ENCODE results near the gene TOP2B. TPM values are rescaled to one million over a fixed set of nuclear protein-coding genes. Genes with fewer than 3 reads are reported as not detected.

The TOP2B gene
- total RNA-seq, 2 experiments from 2014 or later = 133 to 134 TPM

DNA sequence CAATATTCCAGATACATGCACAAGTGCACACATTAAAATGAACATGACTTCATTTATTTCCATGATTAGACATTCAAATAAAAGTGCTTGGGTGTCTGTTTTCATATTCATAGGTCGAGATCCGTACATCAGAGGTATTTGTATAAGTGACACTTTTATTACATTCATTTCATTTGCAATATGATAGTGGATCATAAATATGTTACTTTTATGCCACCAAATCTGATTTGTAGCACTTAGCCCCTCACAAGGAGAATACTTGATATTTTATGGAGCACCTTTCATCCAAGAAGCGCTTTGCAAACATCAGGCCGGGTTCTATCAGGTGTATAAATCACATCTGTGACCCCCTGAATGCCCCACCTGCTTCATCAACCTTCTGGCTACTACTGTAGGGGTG lies 100.6 kb downstream of the TOP2B start:
- no peaks in the 10 kb centered on the region for H3K27me3 Mint-ChIP-seq
- no peaks in the 10 kb centered on the region for H3K36me3 Mint-ChIP-seq
- H3K27ac Mint-ChIP-seq = no peak overlapping the region
- no peaks in the 10 kb centered on the region for H3K9me3 Mint-ChIP-seq
- POLR2A ChIA-PET = no interaction called here
- H3K4me3 Mint-ChIP-seq = no peak overlapping the region
- CTCF ChIA-PET = no interaction called here
- intact Hi-C loops (cut with micrococcal nuclease) = no loop called here
- H3K4me1 Mint-ChIP-seq (ENCODE audit: low read depth) = no peaks in the 10 kb centered on the region
- DNase-seq = no peak

- Mint-ChIP-seq H3K4me3 (no peak overlapping the region), H3K36me3 (no peaks in the 10 kb centered on the region), H3K27ac (no peak overlapping the region), H3K9me3 (no peaks in the 10 kb centered on the region), H3K4me1 (ENCODE audit: low read depth) (no peaks in the 10 kb centered on the region), H3K27me3 (no peaks in the 10 kb centered on the region)
- intact Hi-C loops (cut with micrococcal nuclease) = no loop called here
- ChIA-PET POLR2A (no interaction called here), CTCF (no interaction called here)
- DNase-seq = no peak
Measured at GRCh38 chr3:25563601-25564000, 101.1 kb downstream of the TOP2B start.

- POLR2A ChIA-PET = no interaction called here
- CTCF ChIA-PET = no interaction called here
Measured at GRCh38 chr3:25558796-25559195, 105.9 kb downstream of the TOP2B start.

DNA sequence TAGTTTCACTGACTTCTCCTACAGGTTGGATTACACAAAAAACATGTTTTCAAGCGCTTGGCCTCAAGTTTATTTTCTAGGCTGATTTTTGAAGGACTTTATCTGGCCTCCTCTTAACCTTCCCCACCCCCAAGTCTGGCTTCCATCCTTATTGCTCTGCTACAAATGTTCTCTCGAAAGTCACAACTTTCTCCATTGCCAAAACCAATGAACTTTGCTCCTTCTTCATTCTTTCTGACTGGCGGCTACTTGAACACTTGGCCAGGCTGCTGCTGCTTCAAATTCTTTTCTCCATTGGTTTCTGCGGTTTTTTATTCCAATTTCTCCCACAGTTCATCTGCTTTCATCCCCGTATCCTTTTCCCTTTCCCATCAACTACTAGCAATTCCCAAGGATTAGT lies 106.6 kb downstream of the TOP2B start:
- Mint-ChIP-seq H3K27me3 (no peaks in the 10 kb centered on the region), H3K27ac (no peak overlapping the region), H3K4me3 (no peak overlapping the region), H3K4me1 (ENCODE audit: low read depth) (no peaks in the 10 kb centered on the region), H3K36me3 (no peaks in the 10 kb centered on the region), H3K9me3 (no peaks in the 10 kb centered on the region)
- intact Hi-C loops (cut with micrococcal nuclease) = no loop called here
- DNase-seq = no peak
- CTCF ChIA-PET = no interaction called here
- POLR2A ChIA-PET = no interaction called here

More at GRCh38 chr3:25558796-25559195, 105.9 kb downstream of the TOP2B start:
- Mint-ChIP-seq H3K9me3 (no peaks in the 10 kb centered on the region), H3K4me1 (ENCODE audit: low read depth) (no peaks in the 10 kb centered on the region), H3K4me3 (no peak overlapping the region), H3K27ac (no peak overlapping the region), H3K27me3 (no peaks in the 10 kb centered on the region), H3K36me3 (no peaks in the 10 kb centered on the region)
- intact Hi-C loops (cut with micrococcal nuclease) = no loop called here
- no peak for DNase-seq

DNA sequence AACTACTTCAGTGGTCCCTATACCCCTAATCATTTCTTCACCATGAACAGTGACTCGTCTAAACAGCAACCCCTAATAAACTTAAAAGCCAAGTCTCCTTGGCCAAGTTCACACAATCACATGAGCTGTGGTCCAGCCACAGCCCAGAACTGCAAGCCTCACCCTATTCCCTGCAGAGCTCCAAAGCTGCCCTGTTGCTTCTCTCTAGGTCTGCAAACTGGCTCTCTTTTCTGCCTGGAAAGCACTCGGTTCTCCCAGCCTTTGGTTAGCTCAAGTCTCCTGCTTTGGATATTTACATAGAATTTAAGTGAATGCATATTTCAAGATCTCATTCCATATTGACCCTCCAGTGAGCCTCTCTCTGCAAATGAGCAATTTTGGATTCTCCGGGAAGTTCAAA lies 107.0 kb downstream of the TOP2B start:
- Mint-ChIP-seq H3K27ac (no peak overlapping the region), H3K27me3 (no peaks in the 10 kb centered on the region), H3K4me1 (ENCODE audit: low read depth) (no peaks in the 10 kb centered on the region), H3K36me3 (no peaks in the 10 kb centered on the region), H3K9me3 (no peaks in the 10 kb centered on the region), H3K4me3 (no peak overlapping the region)
- no peak for DNase-seq
- ChIA-PET POLR2A (no interaction called here), CTCF (no interaction called here)
- intact Hi-C loops (cut with micrococcal nuclease) = no loop called here

GRCh38 chr3:25556447-25556846 lies 108.3 kb downstream of the TOP2B start:
- Mint-ChIP-seq H3K36me3 (no peaks in the 10 kb centered on the region), H3K9me3 (no peaks in the 10 kb centered on the region), H3K4me1 (ENCODE audit: low read depth) (no peaks in the 10 kb centered on the region), H3K4me3 (no peak overlapping the region), H3K27ac (no peak overlapping the region), H3K27me3 (no peaks in the 10 kb centered on the region)
- POLR2A ChIA-PET = no interaction called here
- CTCF ChIA-PET = no interaction called here
- no peak for DNase-seq
- intact Hi-C loops (cut with micrococcal nuclease) = no loop called here

- no peaks in the 10 kb centered on the region for H3K4me1 Mint-ChIP-seq (ENCODE audit: low read depth)
- H3K9me3 Mint-ChIP-seq = no peaks in the 10 kb centered on the region
- no peaks in the 10 kb centered on the region for H3K27me3 Mint-ChIP-seq
- ChIA-PET CTCF (no interaction called here), POLR2A (no interaction called here)
- no peaks in the 10 kb centered on the region for H3K36me3 Mint-ChIP-seq
- no peak overlapping the region for H3K27ac Mint-ChIP-seq
- intact Hi-C loops (cut with micrococcal nuclease) = no loop called here
- H3K4me3 Mint-ChIP-seq = no peak overlapping the region
- DNase-seq = no peak
Measured at GRCh38 chr3:25555695-25556437, 108.8 kb downstream of the TOP2B start.

- POLR2A ChIA-PET = no interaction called here
- CTCF ChIA-PET = no interaction called here
- Mint-ChIP-seq H3K4me3 (no peak overlapping the region), H3K4me1 (ENCODE audit: low read depth) (no peaks in the 10 kb centered on the region), H3K27ac (no peak overlapping the region), H3K9me3 (no peaks in the 10 kb centered on the region), H3K27me3 (no peaks in the 10 kb centered on the region), H3K36me3 (no peaks in the 10 kb centered on the region)
- DNase-seq = no peak
- intact Hi-C loops (cut with micrococcal nuclease) = no loop called here
Measured at GRCh38 chr3:25554376-25554775, 110.3 kb downstream of the TOP2B start.

- Mint-ChIP-seq H3K36me3 (no peaks in the 10 kb centered on the region), H3K27me3 (no peaks in the 10 kb centered on the region), H3K4me1 (ENCODE audit: low read depth) (no peaks in the 10 kb centered on the region), H3K9me3 (no peaks in the 10 kb centered on the region), H3K4me3 (no peak overlapping the region), H3K27ac (no peak overlapping the region)
- ChIA-PET CTCF (no interaction called here), POLR2A (no interaction called here)
- no peak for DNase-seq
- intact Hi-C loops (cut with micrococcal nuclease) = no loop called here
Measured at GRCh38 chr3:25552251-25552650, 112.5 kb downstream of the TOP2B start.

DNA sequence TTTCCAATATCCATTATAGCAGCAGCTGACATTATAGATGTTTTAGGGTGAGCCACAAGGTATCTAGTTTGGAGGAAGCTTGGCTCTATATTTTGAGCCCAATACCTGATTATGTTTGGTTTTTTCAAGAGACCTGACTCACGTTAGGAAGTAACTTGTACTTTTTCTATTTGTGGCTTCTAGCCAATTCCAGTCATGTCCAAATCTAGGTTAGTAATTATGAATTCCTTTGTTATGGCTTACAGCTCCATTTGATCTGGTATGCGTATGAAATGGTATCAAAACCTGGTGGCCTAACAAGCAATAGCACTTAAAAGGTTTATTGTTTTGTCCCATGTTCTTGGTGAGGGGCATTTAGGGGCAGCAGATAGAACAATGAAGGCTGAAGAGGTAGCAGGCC lies 115.9 kb downstream of the TOP2B start:
- Mint-ChIP-seq H3K4me1 (ENCODE audit: low read depth) (no peaks in the 10 kb centered on the region), H3K27me3 (no peaks in the 10 kb centered on the region), H3K4me3 (no peak overlapping the region), H3K9me3 (no peaks in the 10 kb centered on the region), H3K27ac (no peak overlapping the region), H3K36me3 (no peaks in the 10 kb centered on the region)
- ChIA-PET POLR2A (interaction anchor here (0.8 kb wide), 1 partner anchor 750 kb away, joined by 5 read pairs; no protein-coding TSS in a partner anchor), CTCF (no interaction called here)
- intact Hi-C loops (cut with micrococcal nuclease) = no loop called here
- no peak for DNase-seq

GRCh38 chr3:25547943-25548674 lies 116.6 kb downstream of the TOP2B start:
- Mint-ChIP-seq H3K4me1 (ENCODE audit: low read depth) (no peaks in the 10 kb centered on the region), H3K9me3 (no peaks in the 10 kb centered on the region), H3K27me3 (peaks cover 1% of the 10 kb centered on the region), H3K36me3 (no peaks in the 10 kb centered on the region), H3K27ac (no peak overlapping the region), H3K4me3 (no peak overlapping the region)
- POLR2A ChIA-PET = interaction anchor here (0.8 kb wide), 1 partner anchor 751 kb away, joined by 5 read pairs; no protein-coding TSS in a partner anchor
- intact Hi-C loops (cut with micrococcal nuclease) = no loop called here
- CTCF ChIA-PET = no interaction called here
- no peak for DNase-seq
